GM12878 (cell line): ENCODE results near the gene DMPK. TPM values are rescaled to one million over a fixed set of nuclear protein-coding genes. Genes with fewer than 3 reads are reported as not detected.

Source experiments
- ATAC-seq: fragments of 200-7000 bp; cut with Tn5 transposase; 3 replicates; pipeline ENCODE4 v1.9.1; 2020; ENCODE audit warnings: mild to moderate bottlenecking, moderate library complexity
- BruUV-seq: library from RNA; stranded (reverse); fragments of 400-500 nt; replicated peaks from 2 replicates; lab custom pipeline; 2021; lab: Mats Ljungman, UMichigan
- CTCF ChIA-PET: fragments of 300-600 bp; sonication (Branson Sonifier 250); formaldehyde crosslinking; extraction: SDS; loops from one replicate; lab custom pipeline; 2021; ENCODE audit warnings: inconsistent platforms; lab: Yijun Ruan, JAX
- POLR2A ChIA-PET: fragments of 350-600 bp; formaldehyde crosslinking; extraction: SDS; loops from one replicate; lab custom pipeline; 2021; ENCODE audit warnings: inconsistent platforms; lab: Charles Lee
- RAD21 ChIA-PET: fragments of 300-600 bp; sonication (Branson Sonifier 250); formaldehyde crosslinking; loops from one replicate; lab custom pipeline; 2023; ENCODE audit warnings: antibody characterized with exemption; ENCODE audit not compliant: unreplicated experiment; lab: Charles Lee
- SMC1A ChIA-PET: fragments of 300-600 bp; sonication (Branson Sonifier 250); formaldehyde crosslinking; loops from one replicate; lab custom pipeline; 2023; ENCODE audit not compliant: unreplicated experiment, uncharacterized antibody; lab: Charles Lee
- DNase-seq: peaks from one replicate; pipeline ENCODE4 v3.0.0-alpha.2; 2011; ENCODE audit warnings: low read depth, low spot score
- FAIRE-seq: peaks from 3 replicates; lab custom pipeline; 2011; peaks lifted over from hg19 to GRCh38; lab: Jason Lieb, UNC
- H2AFZ ChIP-seq: 2 replicates; pipeline ENCODE4 v1.6.0; 2011; ENCODE audit warnings: low read depth, low read length, control low read depth; ENCODE audit not compliant: control insufficient read depth
- H3K27ac ChIP-seq: 2 replicates; pipeline ENCODE4 v1.5.1; 2011; ENCODE audit warnings: control low read depth; ENCODE audit not compliant: control insufficient read depth, insufficient read depth
- H3K27me3 ChIP-seq, 2 experiments: replicated peaks in 1 of 2; 2 replicates each; pipeline versions ENCODE4 v1.6.0 to v1.6.1; 2011; ENCODE audit warnings: low read length in 1 of 2; ENCODE audit not compliant: control insufficient read depth in 2 of 2, insufficient read depth in 2 of 2
- H3K36me3 ChIP-seq, 2 experiments: 2 replicates each; pipeline ENCODE4 v1.5.1; 2011; ENCODE audit warnings: low read length in 1 of 2; ENCODE audit not compliant: control insufficient read depth in 2 of 2, insufficient read depth in 2 of 2
- H3K4me1 ChIP-seq: 2 replicates; pipeline ENCODE4 v1.6.1; 2011; ENCODE audit warnings: mild to moderate bottlenecking, low read length, moderate library complexity, mixed read lengths; ENCODE audit not compliant: control insufficient read depth, insufficient read depth
- H3K4me2 ChIP-seq: 2 replicates; pipeline ENCODE4 v1.6.0; 2011; ENCODE audit warnings: control low read depth; ENCODE audit not compliant: control insufficient read depth, insufficient read depth
- H3K4me3 ChIP-seq: fragments of 200-600 bp; sonication (generic); 2 replicates; pipeline ENCODE4 v1.5.1; 2016
- H3K79me2 ChIP-seq: 2 replicates; pipeline ENCODE4 v1.6.0; 2011; ENCODE audit warnings: low read length; ENCODE audit not compliant: control insufficient read depth, insufficient read depth
- H3K9ac ChIP-seq: 2 replicates; pipeline ENCODE4 v1.8.0; 2011; ENCODE audit warnings: low read length, control low read depth, mixed read lengths; ENCODE audit not compliant: control insufficient read depth, insufficient read depth
- H3K9me3 ChIP-seq: replicated peaks from 3 replicates; pipeline ENCODE4 v1.5.1; 2011; ENCODE audit warnings: mild to moderate bottlenecking, low read length; ENCODE audit not compliant: control insufficient read depth, insufficient read depth
- H4K20me1 ChIP-seq: 2 replicates; pipeline ENCODE4 v1.6.0; 2011; ENCODE audit not compliant: control insufficient read depth, insufficient read depth
- ATF7 ChIP-seq: fragments of 450-650 bp; IDR thresholded peaks from 2 replicates; pipeline ENCODE4 v1.6.1; 2016; ENCODE audit warnings: low read depth, mild to moderate bottlenecking
- CBFB ChIP-seq: IDR thresholded peaks from 2 replicates; pipeline ENCODE4 v1.6.1; 2016; ENCODE audit warnings: antibody characterized with exemption, low read depth
- RAD21 ChIP-seq: IDR thresholded peaks from 2 replicates; pipeline ENCODE4 v1.6.1; 2011; ENCODE audit warnings: mild to moderate bottlenecking, low read depth, low read length, moderate library complexity; ENCODE audit not compliant: insufficient read depth
- STAT3 ChIP-seq: IDR thresholded peaks from 2 replicates; pipeline ENCODE4 v1.6.1; 2011; ENCODE audit warnings: low read depth, low read length, improper control_type of control experiment
- WGBS: methylation state at CpG from one replicate; pipeline ENCODE4 v1.1.6; 2016; ENCODE audit warnings: low lambda C conversion rate; ENCODE audit not compliant: insufficient replicate concordance, insufficient coverage; ENCODE audit errors: missing lambda C conversion rate; 5-methylcytosine and 5-hydroxymethylcytosine counted together
- in situ Hi-C: fragments of 300-500 bp; cut with MboI; formaldehyde crosslinking; loops from 9 replicates; pipeline ENCODE4 v1.14.3; 2018; ENCODE audit warnings: mixed read lengths
- intact Hi-C: fragments of 100-400 bp; cut with micrococcal nuclease; formaldehyde crosslinking; loops from one replicate; pipeline ENCODE4 v1.14.2; 2022; ENCODE audit not compliant: unreplicated experiment
- polyA plus RNA-seq, 11 experiments: library from polyadenylated mRNA; depleted of rRNA in 4 of 11; unstranded in 6 of 11; stranded (reverse) in 5 of 11; fragments of >200 nt; fragmentation: Nextera tagmentation in 4 of 11; fragmentation: Illumina TruSeq in 1 of 11; extraction: Ambion mirVana in 4 of 11; extraction: Trizol in 1 of 11; gene quantifications; 1 replicate in 1 of 11; 2 replicates in 10 of 11; pipeline versions ENCODE4 v1.2.1 to v1.2.3, GENCODE V29; 2011 to 2016; ENCODE audit warnings: inconsistent platforms in 2 of 11, missing spikeins in 2 of 11, low read depth in 1 of 11
- total RNA-seq, 4 experiments: library from RNA; depleted of rRNA in 3 of 4; stranded (reverse); fragments of >200 nt in 3 of 4; fragmentation: Illumina TruSeq in 1 of 4; extraction: Trizol in 1 of 4; gene quantifications; 2 replicates each; pipeline versions ENCODE4 v1.2.1 to v1.2.3, GENCODE V29; 2013 to 2021
- TF ChIP-seq, protein P1 (sequence below): fragments of 450-650 bp; IDR thresholded peaks from 2 replicates; pipeline ENCODE4 v1.6.1; 2017; ENCODE audit warnings: antibody characterized with exemption, mild to moderate bottlenecking, moderate library complexity
- TF ChIP-seq, protein P2 (sequence below): fragments of 450-650 bp; IDR thresholded peaks from 2 replicates; pipeline ENCODE4 v1.6.1; 2017; ENCODE audit warnings: mild to moderate bottlenecking, moderate library complexity

DMPK gene
- total and polyA plus RNA-seq, 10 of the 15 experiments (the other 5 are each of a cell fraction or from before 2014, with no cell fraction given) = 0.60 to 33.6 (median 5.2) TPM

DNA sequence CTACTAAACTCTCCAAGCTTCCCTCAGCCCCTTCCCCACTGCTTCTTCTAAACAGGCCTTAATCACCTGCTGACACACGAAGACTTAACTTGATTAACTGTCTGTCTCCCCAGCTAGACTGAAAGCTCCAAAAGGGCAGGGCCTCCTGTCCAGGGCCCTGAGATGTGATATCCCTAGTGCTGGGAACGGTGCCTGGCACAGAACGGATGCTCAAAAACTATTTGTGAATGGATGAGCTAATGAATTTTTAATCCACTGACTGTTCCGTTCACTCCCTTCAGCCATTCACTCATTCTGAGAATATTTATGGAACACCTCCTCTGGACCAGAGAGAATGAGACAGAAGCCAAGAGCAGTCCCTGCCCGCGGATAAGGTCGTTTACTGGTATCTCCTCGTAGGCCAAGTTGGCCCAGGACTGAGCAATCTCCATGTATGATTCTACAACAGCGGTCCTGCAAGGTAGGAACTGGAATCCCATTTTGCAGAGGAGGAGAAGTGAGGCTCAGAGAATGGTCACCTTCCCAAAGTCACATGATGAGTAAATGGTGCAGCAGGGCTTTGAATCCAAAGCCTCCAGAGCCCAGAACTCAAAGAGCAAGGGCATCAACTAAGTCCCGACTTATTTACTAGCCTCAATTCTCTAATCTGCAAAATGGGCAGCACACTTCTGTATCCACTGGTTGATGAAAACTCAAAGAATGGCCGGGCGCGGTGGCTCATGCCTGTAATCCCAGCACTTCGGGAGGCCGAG lies 6.9 kb upstream of the DMPK start:
- no peak for DNase-seq
- H3K4me2 ChIP-seq = no peak overlapping the region
- no peak for ATAC-seq
- TF ChIP-seq, protein P1, sequence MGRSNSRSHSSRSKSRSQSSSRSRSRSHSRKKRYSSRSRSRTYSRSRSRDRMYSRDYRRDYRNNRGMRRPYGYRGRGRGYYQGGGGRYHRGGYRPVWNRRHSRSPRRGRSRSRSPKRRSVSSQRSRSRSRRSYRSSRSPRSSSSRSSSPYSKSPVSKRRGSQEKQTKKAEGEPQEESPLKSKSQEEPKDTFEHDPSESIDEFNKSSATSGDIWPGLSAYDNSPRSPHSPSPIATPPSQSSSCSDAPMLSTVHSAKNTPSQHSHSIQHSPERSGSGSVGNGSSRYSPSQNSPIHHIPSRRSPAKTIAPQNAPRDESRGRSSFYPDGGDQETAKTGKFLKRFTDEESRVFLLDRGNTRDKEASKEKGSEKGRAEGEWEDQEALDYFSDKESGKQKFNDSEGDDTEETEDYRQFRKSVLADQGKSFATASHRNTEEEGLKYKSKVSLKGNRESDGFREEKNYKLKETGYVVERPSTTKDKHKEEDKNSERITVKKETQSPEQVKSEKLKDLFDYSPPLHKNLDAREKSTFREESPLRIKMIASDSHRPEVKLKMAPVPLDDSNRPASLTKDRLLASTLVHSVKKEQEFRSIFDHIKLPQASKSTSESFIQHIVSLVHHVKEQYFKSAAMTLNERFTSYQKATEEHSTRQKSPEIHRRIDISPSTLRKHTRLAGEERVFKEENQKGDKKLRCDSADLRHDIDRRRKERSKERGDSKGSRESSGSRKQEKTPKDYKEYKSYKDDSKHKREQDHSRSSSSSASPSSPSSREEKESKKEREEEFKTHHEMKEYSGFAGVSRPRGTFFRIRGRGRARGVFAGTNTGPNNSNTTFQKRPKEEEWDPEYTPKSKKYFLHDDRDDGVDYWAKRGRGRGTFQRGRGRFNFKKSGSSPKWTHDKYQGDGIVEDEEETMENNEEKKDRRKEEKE = no peak
- no peak for TF ChIP-seq STAT3
- TF ChIP-seq RAD21 = no peak
- TF ChIP-seq CBFB = no peak
- TF ChIP-seq ATF7 = no peak
- TF ChIP-seq, protein P2, sequence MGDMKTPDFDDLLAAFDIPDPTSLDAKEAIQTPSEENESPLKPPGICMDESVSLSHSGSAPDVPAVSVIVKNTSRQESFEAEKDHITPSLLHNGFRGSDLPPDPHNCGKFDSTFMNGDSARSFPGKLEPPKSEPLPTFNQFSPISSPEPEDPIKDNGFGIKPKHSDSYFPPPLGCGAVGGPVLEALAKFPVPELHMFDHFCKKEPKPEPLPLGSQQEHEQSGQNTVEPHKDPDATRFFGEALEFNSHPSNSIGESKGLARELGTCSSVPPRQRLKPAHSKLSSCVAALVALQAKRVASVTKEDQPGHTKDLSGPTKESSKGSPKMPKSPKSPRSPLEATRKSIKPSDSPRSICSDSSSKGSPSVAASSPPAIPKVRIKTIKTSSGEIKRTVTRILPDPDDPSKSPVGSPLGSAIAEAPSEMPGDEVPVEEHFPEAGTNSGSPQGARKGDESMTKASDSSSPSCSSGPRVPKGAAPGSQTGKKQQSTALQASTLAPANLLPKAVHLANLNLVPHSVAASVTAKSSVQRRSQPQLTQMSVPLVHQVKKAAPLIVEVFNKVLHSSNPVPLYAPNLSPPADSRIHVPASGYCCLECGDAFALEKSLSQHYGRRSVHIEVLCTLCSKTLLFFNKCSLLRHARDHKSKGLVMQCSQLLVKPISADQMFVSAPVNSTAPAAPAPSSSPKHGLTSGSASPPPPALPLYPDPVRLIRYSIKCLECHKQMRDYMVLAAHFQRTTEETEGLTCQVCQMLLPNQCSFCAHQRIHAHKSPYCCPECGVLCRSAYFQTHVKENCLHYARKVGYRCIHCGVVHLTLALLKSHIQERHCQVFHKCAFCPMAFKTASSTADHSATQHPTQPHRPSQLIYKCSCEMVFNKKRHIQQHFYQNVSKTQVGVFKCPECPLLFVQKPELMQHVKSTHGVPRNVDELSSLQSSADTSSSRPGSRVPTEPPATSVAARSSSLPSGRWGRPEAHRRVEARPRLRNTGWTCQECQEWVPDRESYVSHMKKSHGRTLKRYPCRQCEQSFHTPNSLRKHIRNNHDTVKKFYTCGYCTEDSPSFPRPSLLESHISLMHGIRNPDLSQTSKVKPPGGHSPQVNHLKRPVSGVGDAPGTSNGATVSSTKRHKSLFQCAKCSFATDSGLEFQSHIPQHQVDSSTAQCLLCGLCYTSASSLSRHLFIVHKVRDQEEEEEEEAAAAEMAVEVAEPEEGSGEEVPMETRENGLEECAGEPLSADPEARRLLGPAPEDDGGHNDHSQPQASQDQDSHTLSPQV = no peak
- ChIA-PET POLR2A (interaction anchor here (0.8 to 0.9 kb wide), 2 partner anchors 12 to 19 kb away, joined by 3 to 4 read pairs; no protein-coding TSS in a partner anchor), RAD21 (no interaction called here), CTCF (interaction anchor here (1.9 to 2.1 kb wide), 2 partner anchors 10 kb away, joined by 9 to 10 read pairs; no protein-coding TSS in a partner anchor), SMC1A (no interaction called here)
- H3K27ac ChIP-seq = no peak overlapping the region
- intact Hi-C loops = no loop called here
- peaks cover 14% of the 10 kb centered on the region for H3K4me1 ChIP-seq
- no peaks in the 10 kb centered on the region for H3K9me3 ChIP-seq
- no peaks in the 10 kb centered on the region for H4K20me1 ChIP-seq
- H3K4me3 ChIP-seq = no peak overlapping the region
- 98% methylated on average over 15 of the region's 15 CpGs for WGBS
- H3K27me3 ChIP-seq = no peaks in the 10 kb centered on the region
- peaks cover 19% of the 10 kb centered on the region for H3K79me2 ChIP-seq
- H3K36me3 ChIP-seq = peaks cover 2 to 12% of the 10 kb centered on the region in 2 experiments; a peak in 3 of 4 replicates
- no peak overlapping the region for H2AFZ ChIP-seq
- no TSS peak for BruUV-seq
- in situ Hi-C loops = no loop called here
- H3K9ac ChIP-seq = no peak overlapping the region
- no peak for FAIRE-seq
